Neutrophil (primary cell): ENCODE results near the gene PRR35.
A peak's percentile ranks its signal among the peaks of the same experiment; 100 is the strongest.

ENCODE experiments used
- H3K27ac ChIP-seq: fragments of 200-600 bp; sonication (generic); 2 replicates; pipeline ENCODE4 v1.5.1; 2016; ENCODE audit warnings: mild to moderate bottlenecking, moderate library complexity
- H3K27me3 ChIP-seq: fragments of 200-600 bp; sonication (generic); 2 replicates; pipeline ENCODE4 v1.6.0; 2016; ENCODE audit warnings: mild to moderate bottlenecking
- H3K36me3 ChIP-seq: fragments of 200-600 bp; sonication (generic); 2 replicates; pipeline ENCODE4 v1.5.1; 2017
- H3K4me1 ChIP-seq, 2 experiments: fragments of 200-600 bp in 1 of 2; sonication (generic) in 1 of 2; 1 replicate in 1 of 2; 2 replicates in 1 of 2; pipeline versions ENCODE4 v1.5.1 to v1.6.1; 2013 to 2016; ENCODE audit warnings: low read depth in 1 of 2, low read length in 1 of 2, mild to moderate bottlenecking in 1 of 2, moderate library complexity in 1 of 2; ENCODE audit not compliant: control insufficient read depth in 1 of 2, insufficient read depth in 1 of 2
- H3K4me3 ChIP-seq, 2 experiments: fragments of 200-600 bp in 1 of 2; sonication (generic) in 1 of 2; 1 replicate in 1 of 2; 2 replicates in 1 of 2; pipeline ENCODE4 v1.5.1; 2013 to 2016; ENCODE audit warnings: low read depth in 1 of 2, low read length in 1 of 2, mild to moderate bottlenecking in 1 of 2, moderate library complexity in 1 of 2
- H3K9me3 ChIP-seq: fragments of 200-600 bp; sonication (generic); 2 replicates; pipeline ENCODE4 v1.5.1; 2016
- CTCF ChIP-seq: fragments of 200-600 bp; sonication (generic); IDR thresholded peaks from 2 replicates; pipeline ENCODE4 v1.5.1; 2016; ENCODE audit warnings: antibody characterized with exemption

Gene PRR35

GRCh38 chr16:525520-526180 lies 34.5 kb upstream of the PRR35 start:
- no peak overlapping the region for H3K27ac ChIP-seq
- H3K27me3 ChIP-seq = no peaks in the 10 kb centered on the region
- H3K9me3 ChIP-seq = no peaks in the 10 kb centered on the region
- H3K4me1 ChIP-seq = peaks cover 24 to 28% of the 10 kb centered on the region in 2 experiments
- H3K36me3 ChIP-seq = no peaks in the 10 kb centered on the region
- H3K4me3 ChIP-seq = no peak overlapping the region
- TF ChIP-seq CTCF = no peak

DNA sequence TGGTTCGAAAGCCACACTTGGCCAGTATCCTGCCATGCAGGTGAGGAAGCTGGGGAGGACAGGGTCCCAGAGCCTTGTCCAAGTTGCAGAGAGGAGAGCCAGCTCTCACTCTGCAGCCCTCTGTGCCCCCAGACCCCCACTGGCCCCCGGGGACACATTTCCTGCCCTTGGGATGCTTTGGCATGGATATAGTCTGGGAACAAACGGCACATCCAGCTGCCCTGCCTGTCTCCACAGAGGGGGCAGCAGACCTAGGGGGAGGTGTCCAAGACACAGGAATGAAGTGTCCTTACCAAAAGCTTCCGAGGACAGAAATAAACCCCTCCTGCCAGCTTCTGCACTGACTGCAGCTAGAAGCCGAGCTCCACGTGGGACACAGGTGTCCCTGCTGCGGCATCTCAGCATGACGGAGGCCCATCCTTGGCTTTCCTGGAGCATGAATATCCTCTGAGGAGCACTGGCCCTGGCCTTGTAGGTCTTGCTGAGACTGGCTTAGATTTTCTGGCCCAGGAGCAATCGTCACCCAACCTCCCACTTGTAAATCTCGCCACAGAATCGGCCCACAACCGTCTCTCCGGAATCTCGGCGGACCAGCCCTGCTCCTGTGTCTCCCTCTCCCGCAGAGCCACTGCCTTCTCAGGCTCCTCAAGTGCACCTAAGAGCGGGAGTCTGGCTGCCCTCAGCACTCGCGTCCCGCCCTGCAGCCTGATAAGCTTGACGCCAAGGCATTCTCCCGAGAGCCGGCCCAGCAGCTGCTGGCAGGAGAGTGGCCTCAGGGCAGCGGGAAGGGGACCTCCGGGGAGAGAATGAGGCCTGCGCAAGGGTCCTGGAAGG lies 33.8 kb upstream of the PRR35 start:
- Histone ChIP-seq H3K27ac (peak overlapping the region; percentile 99), H3K4me1 (peaks cover 24 to 28% of the 10 kb centered on the region in 2 experiments), H3K36me3 (no peaks in the 10 kb centered on the region), H3K4me3 (peak overlapping the region; percentile 70 to 95), H3K27me3 (no peaks in the 10 kb centered on the region), H3K9me3 (no peaks in the 10 kb centered on the region)
- TF ChIP-seq CTCF = no peak

DNA sequence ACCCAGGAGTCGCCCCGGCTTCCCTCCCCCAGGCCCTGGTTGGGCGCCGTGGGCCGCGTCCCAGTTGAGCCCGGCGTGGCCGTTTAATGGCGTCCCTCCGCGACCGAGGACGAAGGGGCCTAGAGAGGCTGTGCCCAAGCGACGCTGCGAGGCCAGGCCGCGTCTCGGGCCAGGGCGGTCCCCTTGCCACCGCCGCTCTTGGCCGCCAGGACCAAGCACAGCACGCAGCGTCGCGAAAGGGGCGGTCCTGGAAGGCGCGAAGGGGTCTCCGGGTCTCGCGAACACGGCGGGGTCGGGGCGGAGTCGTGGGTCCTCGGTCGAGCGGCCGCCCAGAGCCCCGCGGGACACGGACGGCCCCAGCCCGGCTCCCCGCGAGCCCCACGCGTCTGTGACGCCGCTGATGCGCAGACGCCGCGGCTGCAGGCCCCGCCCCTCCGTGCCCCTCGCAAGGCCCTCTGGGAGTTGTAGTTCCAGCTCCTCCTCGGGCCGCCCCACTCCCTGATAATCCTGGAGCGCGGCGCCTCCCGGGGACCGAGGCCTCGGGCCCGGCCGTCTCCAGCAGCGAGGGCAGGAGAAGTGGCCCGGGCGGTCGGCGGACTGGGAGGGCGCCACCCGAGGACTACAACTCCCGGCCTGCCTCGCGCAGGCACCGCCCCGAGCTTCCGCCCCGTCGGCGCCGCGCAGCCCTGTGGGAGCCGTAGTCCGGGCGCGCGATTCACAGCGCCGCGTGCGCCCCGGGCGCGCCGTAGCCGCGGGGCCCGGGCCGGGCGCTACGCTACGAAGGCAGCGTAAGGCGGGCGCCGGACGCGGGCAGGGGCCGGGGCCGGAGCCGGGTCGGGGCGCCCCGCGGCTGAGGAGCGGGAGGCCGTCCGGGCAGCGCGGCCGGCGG lies 32.9 kb upstream of the PRR35 start, which contains the start of gene CAPN15:
TSS of gene CAPN15 (plus strand) at position 698 of the 889 bp plus-strand sequence. CDS start 19,127 bp downstream, outside the sequence.
- peaks cover 24 to 28% of the 10 kb centered on the region in 2 experiments for H3K4me1 ChIP-seq
- H3K27me3 ChIP-seq = no peaks in the 10 kb centered on the region
- H3K4me3 ChIP-seq = peak within 1 kb of the TSS; percentile 70 to 95
- TF ChIP-seq CTCF = peak; percentile 59
- H3K27ac ChIP-seq = peak within 1 kb of the TSS; percentile 99
- H3K9me3 ChIP-seq = no peaks in the 10 kb centered on the region
- no peaks in the 10 kb centered on the region for H3K36me3 ChIP-seq

DNA sequence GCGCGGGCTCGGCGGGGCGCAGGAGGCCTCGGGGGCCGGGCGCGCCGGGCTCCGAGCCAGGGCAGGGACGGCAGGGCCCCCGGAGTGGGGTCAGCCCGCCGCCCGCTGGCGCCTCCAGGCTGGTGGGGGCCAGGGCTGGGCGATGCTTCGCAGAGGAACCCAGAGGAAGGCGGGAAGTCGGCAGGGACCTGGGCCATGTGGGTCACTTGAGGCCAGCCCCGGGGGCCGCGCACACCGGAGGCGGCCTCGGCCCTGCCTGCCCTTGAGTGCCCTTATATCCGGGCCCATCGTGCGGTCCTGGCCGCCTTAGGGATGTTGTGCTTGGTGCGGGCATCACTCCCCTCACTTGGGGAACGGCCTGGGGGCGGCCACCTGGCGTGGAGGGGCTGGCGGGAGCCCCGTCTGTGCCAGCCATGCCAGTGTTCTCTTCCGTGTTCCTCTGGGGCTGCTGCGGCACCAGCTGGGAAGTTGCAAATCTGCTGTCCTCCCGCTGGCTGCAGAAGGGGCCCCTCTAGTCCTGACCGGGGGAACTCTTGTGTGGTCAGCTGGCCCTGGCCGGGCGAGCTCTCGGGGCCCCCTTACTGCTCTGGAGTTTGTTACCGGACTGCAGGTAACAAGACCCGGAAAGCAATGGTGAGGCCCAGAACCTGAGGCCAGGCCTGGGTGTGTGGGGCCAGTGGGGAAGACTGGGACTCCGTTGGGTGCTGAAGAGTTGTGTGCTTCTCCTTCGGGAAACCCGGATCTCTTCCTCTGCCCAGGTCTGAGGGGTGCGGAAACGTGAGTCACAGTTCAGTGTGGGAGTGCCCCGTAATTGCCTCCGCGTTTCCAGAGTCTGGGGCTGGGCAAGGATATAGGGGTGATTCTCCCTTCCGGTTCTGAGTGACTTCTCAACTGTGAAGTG lies 31.8 kb upstream of the PRR35 start:
- Histone ChIP-seq H3K27me3 (no peaks in the 10 kb centered on the region), H3K4me3 (peak overlapping the region; percentile 51 to 62), H3K4me1 (peaks cover 24 to 28% of the 10 kb centered on the region in 2 experiments), H3K9me3 (no peaks in the 10 kb centered on the region), H3K27ac (peak overlapping the region; percentile 46), H3K36me3 (no peaks in the 10 kb centered on the region)
- TF ChIP-seq CTCF = no peak
